BE2C (cell line): ENCODE measurements around the gene TMEM53.

Experiments
- DNase-seq: peaks from one replicate; pipeline ENCODE4 v3.0.0-alpha.2; 2020
- H3K27me3 ChIP-seq: fragments of 250-450 bp; sonication (Bioruptor Pico); 2 replicates; pipeline ENCODE4 v1.5.1; 2020; ENCODE audit warnings: mild to moderate bottlenecking
- H3K36me3 ChIP-seq: fragments of 250-450 bp; sonication (Bioruptor Pico); 2 replicates; pipeline ENCODE4 v1.5.1; 2020; ENCODE audit warnings: mild to moderate bottlenecking
- H3K4me1 ChIP-seq: fragments of 250-450 bp; sonication (Bioruptor Pico); 2 replicates; pipeline ENCODE4 v1.5.1; 2020
- H3K4me3 ChIP-seq: 2 replicates; pipeline ENCODE4 v1.5.1; 2011; ENCODE audit warnings: low read depth, low read length
- H3K9me3 ChIP-seq: fragments of 250-450 bp; sonication (Bioruptor Pico); 2 replicates; pipeline ENCODE4 v1.5.1; 2020
- TF ChIP-seq, protein P1 (sequence below): IDR thresholded peaks from 2 replicates; pipeline ENCODE4 v1.5.1; 2012; ENCODE audit warnings: mild to moderate bottlenecking, low read depth, low read length

Gene TMEM53

GRCh38 chr1:44694863-44695478 is 20.7 kb upstream of the TMEM53 start:
- H3K36me3 ChIP-seq: no peaks in the 10 kb centered on the region
- H3K9me3 ChIP-seq: no peaks in the 10 kb centered on the region
- DNase-seq: no peak
- TF ChIP-seq, protein P1, sequence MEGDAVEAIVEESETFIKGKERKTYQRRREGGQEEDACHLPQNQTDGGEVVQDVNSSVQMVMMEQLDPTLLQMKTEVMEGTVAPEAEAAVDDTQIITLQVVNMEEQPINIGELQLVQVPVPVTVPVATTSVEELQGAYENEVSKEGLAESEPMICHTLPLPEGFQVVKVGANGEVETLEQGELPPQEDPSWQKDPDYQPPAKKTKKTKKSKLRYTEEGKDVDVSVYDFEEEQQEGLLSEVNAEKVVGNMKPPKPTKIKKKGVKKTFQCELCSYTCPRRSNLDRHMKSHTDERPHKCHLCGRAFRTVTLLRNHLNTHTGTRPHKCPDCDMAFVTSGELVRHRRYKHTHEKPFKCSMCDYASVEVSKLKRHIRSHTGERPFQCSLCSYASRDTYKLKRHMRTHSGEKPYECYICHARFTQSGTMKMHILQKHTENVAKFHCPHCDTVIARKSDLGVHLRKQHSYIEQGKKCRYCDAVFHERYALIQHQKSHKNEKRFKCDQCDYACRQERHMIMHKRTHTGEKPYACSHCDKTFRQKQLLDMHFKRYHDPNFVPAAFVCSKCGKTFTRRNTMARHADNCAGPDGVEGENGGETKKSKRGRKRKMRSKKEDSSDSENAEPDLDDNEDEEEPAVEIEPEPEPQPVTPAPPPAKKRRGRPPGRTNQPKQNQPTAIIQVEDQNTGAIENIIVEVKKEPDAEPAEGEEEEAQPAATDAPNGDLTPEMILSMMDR: no peak
- H3K4me1 ChIP-seq: no peaks in the 10 kb centered on the region
- no peak overlapping the region for H3K4me3 ChIP-seq
- H3K27me3 ChIP-seq: no peaks in the 10 kb centered on the region

DNA sequence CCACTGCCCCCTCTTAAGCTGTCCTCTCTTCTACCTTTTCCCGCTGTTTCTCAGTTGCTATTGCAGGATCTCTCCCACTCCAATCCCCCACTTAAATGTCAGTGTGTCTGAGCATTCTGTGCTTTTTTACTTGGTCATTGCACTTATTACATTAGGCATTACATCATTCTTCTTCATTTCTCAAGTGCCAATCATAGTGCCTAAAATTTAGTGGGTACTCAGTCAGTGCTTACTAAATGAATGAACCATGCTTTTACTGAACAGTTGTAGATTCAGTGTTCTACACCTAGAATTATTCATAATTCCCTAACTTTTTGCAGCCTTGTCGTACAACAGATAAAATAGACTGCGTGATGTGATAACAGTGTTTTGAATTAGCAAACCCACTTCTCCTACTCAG is 19.6 kb upstream of the TMEM53 start:
- TF ChIP-seq, protein P1: no peak
- Histone ChIP-seq H3K36me3 (no peaks in the 10 kb centered on the region), H3K9me3 (no peaks in the 10 kb centered on the region), H3K4me1 (no peaks in the 10 kb centered on the region), H3K27me3 (no peaks in the 10 kb centered on the region), H3K4me3 (no peak overlapping the region)
- DNase-seq: no peak

DNA sequence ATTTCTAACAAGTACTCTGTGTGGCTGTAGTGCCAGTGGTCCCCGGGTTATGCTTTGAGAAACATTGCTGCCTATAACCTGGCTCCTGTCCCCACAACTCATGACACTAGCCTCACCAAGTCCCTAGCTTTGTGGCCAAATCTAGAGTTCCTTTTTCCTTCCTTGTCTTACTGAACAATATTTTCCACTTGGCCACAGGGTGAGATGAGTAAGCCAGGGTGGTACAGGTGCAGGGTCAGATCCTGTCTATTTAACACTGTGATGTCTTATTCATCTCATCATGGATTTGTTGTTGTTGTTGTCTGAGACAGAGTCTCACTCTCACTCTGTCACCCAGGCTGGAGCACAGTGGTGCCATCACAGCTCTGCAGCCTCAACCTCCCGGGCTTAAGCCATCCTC is 18.9 kb upstream of the TMEM53 start:
- H3K27me3 ChIP-seq: no peaks in the 10 kb centered on the region
- no peak overlapping the region for H3K4me3 ChIP-seq
- H3K9me3 ChIP-seq: no peaks in the 10 kb centered on the region
- no peaks in the 10 kb centered on the region for H3K4me1 ChIP-seq
- no peak for DNase-seq
- TF ChIP-seq, protein P1: no peak
- no peaks in the 10 kb centered on the region for H3K36me3 ChIP-seq

GRCh38 chr1:44689447-44689765 is 15.1 kb upstream of the TMEM53 start:
- Histone ChIP-seq H3K4me1 (no peaks in the 10 kb centered on the region), H3K27me3 (no peaks in the 10 kb centered on the region), H3K36me3 (no peaks in the 10 kb centered on the region), H3K4me3 (no peak overlapping the region), H3K9me3 (no peaks in the 10 kb centered on the region)
- TF ChIP-seq, protein P1: no peak
- DNase-seq: no peak

DNA sequence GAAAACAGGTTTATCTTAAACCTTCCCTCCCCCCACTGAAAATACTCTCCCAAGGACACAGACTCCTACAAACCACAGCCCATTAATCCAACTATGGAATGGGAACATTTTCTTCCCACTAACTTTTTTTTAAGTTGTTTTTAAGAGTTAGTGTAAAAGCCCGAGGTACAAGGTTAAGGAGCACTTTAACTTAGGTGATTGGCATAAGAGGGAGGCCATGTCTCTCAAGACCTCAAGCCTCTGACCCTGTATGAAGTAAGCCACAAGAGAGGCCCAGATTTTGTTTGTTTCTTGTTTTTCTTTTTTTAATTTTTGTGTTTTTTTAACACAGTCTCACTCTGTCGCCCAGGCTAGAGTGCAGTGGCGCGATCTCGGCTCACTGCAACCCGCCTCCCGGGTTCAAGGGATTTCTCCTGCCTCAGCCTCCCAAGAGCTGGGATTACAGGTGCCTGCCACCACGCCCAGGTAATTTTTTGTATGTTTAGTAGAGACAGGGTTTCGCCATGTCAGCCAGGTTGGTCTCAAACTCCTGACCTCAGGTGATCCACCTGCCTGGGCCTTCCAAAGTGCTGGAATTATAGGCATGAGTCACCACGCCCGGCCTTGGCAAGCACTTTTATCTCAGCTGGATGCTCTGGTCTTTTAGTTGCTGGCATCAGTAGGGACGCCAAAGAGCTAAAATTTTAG is 14.6 kb upstream of the TMEM53 start:
- no peak for DNase-seq

GRCh38 chr1:44685881-44686280 is 11.6 kb upstream of the TMEM53 start:
- Histone ChIP-seq H3K4me3 (no peak overlapping the region), H3K27me3 (no peaks in the 10 kb centered on the region), H3K4me1 (no peaks in the 10 kb centered on the region), H3K36me3 (no peaks in the 10 kb centered on the region), H3K9me3 (no peaks in the 10 kb centered on the region)
- no peak for DNase-seq
- TF ChIP-seq, protein P1: no peak

More for the DNA sequence above, 14.6 kb upstream of the TMEM53 start:
- Histone ChIP-seq H3K4me1 (no peaks in the 10 kb centered on the region), H3K4me3 (no peak overlapping the region), H3K27me3 (no peaks in the 10 kb centered on the region), H3K36me3 (no peaks in the 10 kb centered on the region), H3K9me3 (no peaks in the 10 kb centered on the region)
- TF ChIP-seq, protein P1: no peak
